Mesenchymal stem cell (in vitro differentiated cells and primary cell): ENCODE data around the gene RLN1.
"Not testable (repeated sequence)": the region's sequence is repeated elsewhere in the genome, so short reads cannot be mapped to it uniquely, and the experiment has no call there.

Experiments
- DNase-seq: peaks from one replicate; pipeline ENCODE4 v3.0.0-alpha.2; 2013
- H2AFZ ChIP-seq: one replicate; pipeline ENCODE4 v1.6.1; 2013; ENCODE audit warnings: low read depth, mild to moderate bottlenecking, control low read depth, inconsistent platforms, low read length, moderate library complexity
- H2AK5ac ChIP-seq: 2 replicates; pipeline ENCODE4 v1.6.1; 2013; ENCODE audit warnings: low read length, moderate library complexity, mild to moderate bottlenecking, inconsistent platforms; ENCODE audit not compliant: severe bottlenecking
- H2BK120ac ChIP-seq: one replicate; pipeline ENCODE4 v1.6.1; 2013; ENCODE audit warnings: low read depth, mild to moderate bottlenecking, inconsistent platforms, low read length, moderate library complexity
- H2BK12ac ChIP-seq, 2 experiments: one replicate each; pipeline ENCODE4 v1.6.1; 2013; ENCODE audit warnings: inconsistent platforms in 2 of 2, low read length in 2 of 2, mild to moderate bottlenecking in 2 of 2, moderate library complexity in 2 of 2, control low read depth in 1 of 2
- H2BK15ac ChIP-seq: one replicate; pipeline ENCODE4 v1.6.1; 2013; ENCODE audit warnings: mild to moderate bottlenecking, low read depth, inconsistent platforms; ENCODE audit not compliant: poor library complexity, severe bottlenecking
- H2BK5ac ChIP-seq: 2 replicates; pipeline ENCODE4 v1.6.1; 2013; ENCODE audit warnings: low read depth, mild to moderate bottlenecking, low read length, control low read depth, inconsistent platforms; ENCODE audit not compliant: poor library complexity, severe bottlenecking
- H3K14ac ChIP-seq, 2 experiments: one replicate each; pipeline ENCODE4 v1.6.1; 2013; ENCODE audit warnings: inconsistent platforms in 2 of 2, low read length in 2 of 2, control low read depth in 1 of 2, mild to moderate bottlenecking in 1 of 2, moderate library complexity in 1 of 2
- H3K18ac ChIP-seq, 2 experiments: one replicate each; pipeline ENCODE4 v1.6.1; 2013; ENCODE audit warnings: inconsistent platforms in 2 of 2, low read length in 2 of 2, control low read depth in 1 of 2, low read depth in 1 of 2, mild to moderate bottlenecking in 1 of 2
- H3K23ac ChIP-seq, 2 experiments: one replicate each; pipeline ENCODE4 v1.6.1; 2013; ENCODE audit warnings: inconsistent platforms in 2 of 2, low read length in 2 of 2, mild to moderate bottlenecking in 2 of 2, moderate library complexity in 2 of 2, control low read depth in 1 of 2
- H3K27ac ChIP-seq: 2 replicates; pipeline ENCODE4 v1.5.1; 2013; ENCODE audit warnings: mild to moderate bottlenecking, moderate library complexity, low read length, control low read depth, inconsistent platforms; ENCODE audit not compliant: poor library complexity, severe bottlenecking
- H3K27me3 ChIP-seq, 2 experiments: 2 replicates each; pipeline versions ENCODE4 v1.6.1 to v1.7.0; 2013; ENCODE audit warnings: low read length in 2 of 2, mild to moderate bottlenecking in 2 of 2, moderate library complexity in 2 of 2, control low read depth in 1 of 2, inconsistent platforms in 1 of 2; ENCODE audit not compliant: control insufficient read depth in 1 of 2, insufficient read depth in 1 of 2
- H3K36me3 ChIP-seq, 2 experiments: 2 replicates each; pipeline versions ENCODE4 v1.6.1 to v1.7.0; 2013; ENCODE audit warnings: low read length in 2 of 2, control low read depth in 1 of 2, inconsistent platforms in 1 of 2, low read depth in 1 of 2, mild to moderate bottlenecking in 1 of 2; ENCODE audit not compliant: insufficient read depth in 2 of 2, control insufficient read depth in 1 of 2
- H3K4ac ChIP-seq, 2 experiments: one replicate each; pipeline ENCODE4 v1.6.1; 2013; ENCODE audit warnings: inconsistent platforms in 2 of 2, low read length in 2 of 2, mild to moderate bottlenecking in 2 of 2, moderate library complexity in 2 of 2, control low read depth in 1 of 2, low read depth in 1 of 2
- H3K4me1 ChIP-seq: 2 replicates; pipeline ENCODE4 v1.6.1; 2013; ENCODE audit warnings: low read depth, low read length, control low read depth; ENCODE audit not compliant: control insufficient read depth, insufficient read depth
- H3K4me2 ChIP-seq: 2 replicates; pipeline ENCODE4 v1.6.1; 2013; ENCODE audit warnings: low read length, mild to moderate bottlenecking, inconsistent platforms; ENCODE audit not compliant: poor library complexity, severe bottlenecking
- H3K4me3 ChIP-seq, 2 experiments: 2 replicates each; pipeline versions ENCODE4 v1.5.1 to v1.7.0; 2013; ENCODE audit warnings: low read length in 2 of 2, mild to moderate bottlenecking in 2 of 2, control low read depth in 1 of 2, low read depth in 1 of 2; ENCODE audit not compliant: insufficient read depth in 1 of 2
- H3K79me1 ChIP-seq: replicated peaks from 2 replicates; pipeline ENCODE4 v1.6.1; 2013; ENCODE audit warnings: mild to moderate bottlenecking, control low read depth, low read length, inconsistent platforms; ENCODE audit not compliant: poor library complexity, severe bottlenecking
- H3K9ac ChIP-seq: 2 replicates; pipeline ENCODE4 v1.7.0; 2013; ENCODE audit warnings: mild to moderate bottlenecking, low read length, moderate library complexity
- H3K9me3 ChIP-seq: 2 replicates; pipeline ENCODE4 v1.7.0; 2013; ENCODE audit warnings: mild to moderate bottlenecking, low read length; ENCODE audit not compliant: control insufficient read depth
- H4K8ac ChIP-seq: one replicate; pipeline ENCODE4 v1.6.1; 2013; ENCODE audit warnings: inconsistent platforms, mild to moderate bottlenecking, low read length, moderate library complexity
- H4K91ac ChIP-seq: one replicate; pipeline ENCODE4 v1.6.1; 2013; ENCODE audit warnings: mild to moderate bottlenecking, low read length, inconsistent platforms
- WGBS: methylation state at CpG from one replicate; pipeline ENCODE4 v1.1.7; 2013; ENCODE audit warnings: mixed read lengths; 5-methylcytosine and 5-hydroxymethylcytosine counted together

RLN1 gene

DNA sequence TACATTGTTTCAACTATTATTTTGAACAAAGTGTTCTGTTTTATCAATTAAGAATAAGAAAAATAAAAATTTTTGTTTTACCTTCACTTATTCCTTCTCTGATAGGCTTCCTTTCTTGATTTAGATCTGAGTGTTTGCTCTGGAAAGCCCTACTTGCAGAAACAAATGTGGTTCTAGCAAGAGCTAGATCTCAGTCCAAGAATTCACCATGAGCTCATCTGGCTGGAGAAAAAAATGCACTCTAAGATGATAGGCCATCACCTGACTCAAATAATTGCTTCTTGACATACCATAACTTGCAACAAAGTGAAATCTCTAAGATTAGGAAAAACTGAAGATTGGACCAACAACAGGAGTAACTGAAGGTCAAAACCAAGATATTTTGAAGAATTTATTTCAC is 28.8 kb downstream of the RLN1 start:
- H3K36me3 ChIP-seq: no peaks in the 10 kb centered on the region
- no peak overlapping the region for H3K4me3 ChIP-seq
- no peak overlapping the region for H2BK5ac ChIP-seq
- H3K27me3 ChIP-seq: peaks cover 0 to 30% of the 10 kb centered on the region in 2 experiments
- H4K8ac ChIP-seq: no peak overlapping the region
- peaks cover 20% of the 10 kb centered on the region for H3K9me3 ChIP-seq
- H4K91ac ChIP-seq: no peak overlapping the region
- no peak overlapping the region for H3K27ac ChIP-seq
- no peak overlapping the region for H3K14ac ChIP-seq
- H3K79me1 ChIP-seq: no peaks in the 10 kb centered on the region
- H2BK15ac ChIP-seq: no peak overlapping the region
- no peaks in the 10 kb centered on the region for H3K4me1 ChIP-seq
- no peak overlapping the region for H3K4me2 ChIP-seq
- no peak overlapping the region for H3K18ac ChIP-seq
- H3K4ac ChIP-seq: no peak overlapping the region
- H2BK12ac ChIP-seq: no peak overlapping the region
- no peak overlapping the region for H2BK120ac ChIP-seq
- no peak overlapping the region for H3K9ac ChIP-seq
- no peak overlapping the region for H2AFZ ChIP-seq
- no peak overlapping the region for H2AK5ac ChIP-seq
- H3K23ac ChIP-seq: no peak overlapping the region
- DNase-seq: no peak

DNA sequence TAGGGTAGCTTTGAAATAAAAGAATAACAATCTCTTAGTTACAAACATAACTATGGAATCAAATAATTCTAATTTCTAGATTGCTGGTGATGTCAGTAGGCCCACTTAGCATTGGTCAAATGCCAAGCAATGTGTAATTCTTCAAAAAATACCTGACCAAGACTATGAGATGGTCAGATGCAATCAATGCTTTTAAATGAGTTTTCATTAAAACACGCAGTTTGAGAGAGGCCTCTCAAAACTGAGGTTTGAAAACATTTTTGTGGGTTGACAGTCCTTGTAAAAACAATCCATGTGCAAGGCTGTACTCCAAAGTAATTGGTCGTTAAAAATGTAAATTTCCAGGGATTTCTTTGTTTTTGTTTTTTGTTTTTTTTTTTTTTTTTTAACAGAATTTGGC is 33.9 kb downstream of the RLN1 start:
- no peak overlapping the region for H2BK12ac ChIP-seq
- 81% methylated on average over 2 of the region's 2 CpGs for WGBS
- no peak overlapping the region for H4K8ac ChIP-seq

DNA sequence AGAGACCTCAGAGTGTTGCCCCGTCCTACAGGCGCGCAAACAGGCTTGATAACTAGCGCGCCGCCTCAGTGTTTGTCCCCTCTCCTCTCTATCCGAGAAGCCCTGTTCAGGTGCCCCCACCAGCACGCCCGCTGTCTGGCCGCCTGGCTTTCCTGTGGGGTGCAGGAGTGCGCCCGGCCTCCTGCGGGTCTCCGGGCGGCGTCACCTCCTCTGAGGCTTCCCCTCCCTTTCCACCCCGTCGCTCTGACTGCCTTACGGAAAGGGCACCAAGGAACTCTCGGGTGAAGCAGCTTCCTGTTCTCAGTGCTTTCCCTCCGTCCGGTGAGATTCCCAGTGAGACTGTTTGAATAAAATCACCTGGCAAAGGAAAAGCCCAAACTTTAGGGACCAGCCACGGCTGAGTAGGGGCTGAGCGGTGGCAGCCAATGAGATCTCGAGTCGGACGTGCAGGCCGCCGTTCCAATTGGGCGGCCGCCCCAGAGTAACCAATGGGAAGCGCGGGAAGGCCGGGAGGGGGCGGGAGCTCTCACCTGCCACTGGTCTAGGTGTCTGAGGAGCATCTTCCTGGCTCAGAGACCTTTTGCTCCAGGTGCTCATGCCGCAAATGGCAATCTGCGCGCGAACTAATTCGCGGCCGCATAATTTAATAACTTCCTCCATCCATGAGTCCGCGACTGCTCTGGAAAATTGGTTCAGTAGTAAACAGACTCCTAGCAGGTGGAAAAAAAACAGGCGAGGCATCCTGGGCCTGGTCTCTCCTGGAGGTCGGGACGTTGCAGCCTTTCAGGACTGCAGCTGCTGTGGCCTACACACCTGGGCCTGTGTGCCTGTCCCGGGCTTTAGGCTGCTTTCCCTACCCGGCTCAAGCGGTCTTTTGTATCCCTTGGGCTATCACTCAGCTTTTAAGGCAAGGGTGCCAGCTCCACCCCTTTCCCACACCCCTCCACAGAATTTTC is 35.6 kb downstream of the RLN1 start, which contains the start of gene RLN2:
Gene RLN2 (minus strand): TSS at position 877 of the 956 bp plus-strand sequence. CDS start 136 bp downstream, at position 741.
- H3K9me3 ChIP-seq, H3K18ac ChIP-seq, DNase-seq, H2AFZ ChIP-seq, H3K23ac ChIP-seq, H4K8ac ChIP-seq, H3K36me3 ChIP-seq, H3K4me1 ChIP-seq, H2BK12ac ChIP-seq, H2BK5ac ChIP-seq, H2BK15ac ChIP-seq, H3K4me2 ChIP-seq, H4K91ac ChIP-seq, H3K4me3 ChIP-seq, H2BK120ac ChIP-seq, H3K9ac ChIP-seq, H3K79me1 ChIP-seq, H3K4ac ChIP-seq, H2AK5ac ChIP-seq, H3K14ac ChIP-seq, H3K27ac ChIP-seq: not testable (repeated sequence)
- peaks cover 0 to 13% of the 10 kb centered on the region in 2 experiments for H3K27me3 ChIP-seq
- WGBS: 69% methylated on average over 15 of the region's 50 CpGs

More for the DNA sequence above, 33.9 kb downstream of the RLN1 start:
- no peaks in the 10 kb centered on the region for H3K79me1 ChIP-seq
- H3K9ac ChIP-seq: no peak overlapping the region
- no peak overlapping the region for H3K4me3 ChIP-seq
- H3K4me1 ChIP-seq: no peaks in the 10 kb centered on the region
- H3K4me2 ChIP-seq: no peak overlapping the region
- H3K14ac ChIP-seq: no peak overlapping the region
- no peaks in the 10 kb centered on the region for H3K36me3 ChIP-seq
- no peak overlapping the region for H3K23ac ChIP-seq
- H3K27ac ChIP-seq: no peak overlapping the region
- no peak overlapping the region for H2BK15ac ChIP-seq
- no peak overlapping the region for H2AK5ac ChIP-seq
- H2AFZ ChIP-seq: no peak overlapping the region
- no peak for DNase-seq
- H3K18ac ChIP-seq: no peak overlapping the region
- no peak overlapping the region for H3K4ac ChIP-seq
- H3K27me3 ChIP-seq: peaks cover 0 to 22% of the 10 kb centered on the region in 2 experiments
- no peak overlapping the region for H4K91ac ChIP-seq
- H2BK120ac ChIP-seq: no peak overlapping the region
- no peak overlapping the region for H2BK5ac ChIP-seq
- H3K9me3 ChIP-seq: no peaks in the 10 kb centered on the region

DNA sequence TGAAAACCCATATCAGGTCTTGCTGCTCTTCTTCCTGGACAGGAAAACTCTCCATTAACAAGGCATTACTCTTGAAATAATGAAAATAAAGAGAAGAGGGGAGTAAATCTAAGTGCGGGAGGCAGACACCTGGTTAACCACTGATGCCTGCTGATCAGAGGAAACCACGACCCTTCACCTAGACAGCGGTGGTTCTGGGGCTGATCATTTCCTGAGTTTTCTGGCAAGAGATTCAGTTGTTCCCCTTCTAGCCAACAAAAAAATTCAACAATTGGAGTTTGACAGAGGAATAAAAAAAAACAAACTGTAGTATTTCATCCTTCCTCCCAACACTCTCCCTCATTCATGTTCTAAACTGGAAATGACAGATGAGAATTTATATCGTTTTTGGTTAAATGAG is 38.1 kb downstream of the RLN1 start:
- H3K27me3 ChIP-seq: peaks cover 0 to 5% of the 10 kb centered on the region in 2 experiments
- H3K4me2 ChIP-seq: no peak overlapping the region
- no peaks in the 10 kb centered on the region for H3K36me3 ChIP-seq
- no peak overlapping the region for H2BK5ac ChIP-seq
- no peaks in the 10 kb centered on the region for H3K79me1 ChIP-seq
- no peak overlapping the region for H3K14ac ChIP-seq
- peaks cover 5% of the 10 kb centered on the region for H3K9me3 ChIP-seq
- no peak overlapping the region for H2BK12ac ChIP-seq
- no peak overlapping the region for H3K4me3 ChIP-seq
- H2AK5ac ChIP-seq: no peak overlapping the region
- H3K4ac ChIP-seq: no peak overlapping the region
- no peak overlapping the region for H4K91ac ChIP-seq
- no peak overlapping the region for H2BK120ac ChIP-seq
- no peak overlapping the region for H2BK15ac ChIP-seq
- H3K18ac ChIP-seq: no peak overlapping the region
- WGBS: 100% methylated on average over 1 of the region's 4 CpGs
- no peaks in the 10 kb centered on the region for H3K4me1 ChIP-seq
- no peak overlapping the region for H3K23ac ChIP-seq
- no peak overlapping the region for H2AFZ ChIP-seq
- H4K8ac ChIP-seq: no peak overlapping the region
- H3K27ac ChIP-seq: no peak overlapping the region
- no peak for DNase-seq
- H3K9ac ChIP-seq: no peak overlapping the region
